HG02678 (cell line): Measurements from ENCODE around the gene ZMYM2.
"Not testable (repeated sequence)": the region's sequence is repeated elsewhere in the genome, so short reads cannot be mapped to it uniquely, and the experiment has no call there.

Source experiments
- ATAC-seq: cut with Tn5 transposase; IDR thresholded peaks from one replicate; pipeline ENCODE4 v1.9.1; 2021; ENCODE audit warnings: mild to moderate bottlenecking, moderate library complexity; ENCODE audit not compliant: unreplicated experiment

ZMYM2 gene

GRCh38 chr13:19982447-19983043 lies 24.0 kb downstream of the ZMYM2 start:
- ATAC-seq, result no peak

- peak; percentile 60 for ATAC-seq
Measured at GRCh38 chr13:19984430-19985218, 26.1 kb downstream of the ZMYM2 start.

- no peak for ATAC-seq
Measured at GRCh38 chr13:19985219-19985556, 26.7 kb downstream of the ZMYM2 start.

- no peak for ATAC-seq
Measured at GRCh38 chr13:19991531-19991930, 33.0 kb downstream of the ZMYM2 start.

- ATAC-seq, result no peak
Measured at GRCh38 chr13:19993024-19993423, 34.5 kb downstream of the ZMYM2 start.

- ATAC-seq, result no peak
Measured at GRCh38 chr13:19998960-19999359, 40.4 kb downstream of the ZMYM2 start.

- ATAC-seq, result no peak
Measured at GRCh38 chr13:20000062-20000552, 41.6 kb downstream of the ZMYM2 start.

GRCh38 chr13:20001366-20002190 lies 43.1 kb downstream of the ZMYM2 start:
- ATAC-seq, result no peak

GRCh38 chr13:20002787-20003186 lies 44.3 kb downstream of the ZMYM2 start:
- no peak for ATAC-seq

- no peak for ATAC-seq
Measured at GRCh38 chr13:20006206-20006605, 47.7 kb downstream of the ZMYM2 start.

- ATAC-seq, result no peak
Measured at GRCh38 chr13:20015763-20016162, 57.2 kb downstream of the ZMYM2 start.

GRCh38 chr13:20016649-20017364 lies 58.3 kb downstream of the ZMYM2 start:
- ATAC-seq, result no peak

- no peak for ATAC-seq
Measured at GRCh38 chr13:20017365-20017711, 58.8 kb downstream of the ZMYM2 start.

GRCh38 chr13:20019043-20019442 lies 60.5 kb downstream of the ZMYM2 start:
- no peak for ATAC-seq

- ATAC-seq, result no peak
Measured at GRCh38 chr13:20024702-20025101, 66.2 kb downstream of the ZMYM2 start.

GRCh38 chr13:20028953-20029352 lies 70.4 kb downstream of the ZMYM2 start:
- ATAC-seq, result no peak

GRCh38 chr13:20033486-20033885 lies 75.0 kb downstream of the ZMYM2 start:
- no peak for ATAC-seq

GRCh38 chr13:20035130-20035529 lies 76.6 kb downstream of the ZMYM2 start:
- no peak for ATAC-seq

GRCh38 chr13:20037908-20038307 lies 79.4 kb downstream of the ZMYM2 start:
- no peak for ATAC-seq

GRCh38 chr13:20042603-20043002 lies 84.1 kb downstream of the ZMYM2 start:
- ATAC-seq, result not testable (repeated sequence)
